Measurements from ENCODE around the gene CHCHD6.

CHCHD6 gene

GRCh38 chr3:127000761-127001160 lies 296.7 kb downstream of the CHCHD6 start:
- no peak for DNase-seq

GRCh38 chr3:127001486-127002194 lies 297.6 kb downstream of the CHCHD6 start:
- DNase-seq = no peak

- DNase-seq = no peak
Observed at GRCh38 chr3:127002195-127003174, 298.4 kb downstream of the CHCHD6 start.

- DNase-seq = no peak
Observed at GRCh38 chr3:127003175-127003555, 299.1 kb downstream of the CHCHD6 start.

- no peak for DNase-seq
Observed at GRCh38 chr3:127003601-127004280, 299.7 kb downstream of the CHCHD6 start.

GRCh38 chr3:127004641-127005397 lies 300.8 kb downstream of the CHCHD6 start:
- no peak for DNase-seq

GRCh38 chr3:127005864-127006500 lies 301.9 kb downstream of the CHCHD6 start:
- DNase-seq = no peak

GRCh38 chr3:127006781-127007436 lies 302.9 kb downstream of the CHCHD6 start:
- no peak for DNase-seq

- no peak for DNase-seq
Observed at GRCh38 chr3:127008236-127008635, 304.2 kb downstream of the CHCHD6 start.

GRCh38 chr3:127009531-127009930 lies 305.5 kb downstream of the CHCHD6 start:
- DNase-seq = no peak

Data from hematopoietic multipotent progenitor cell treated with erythropoietin and hydrocortisone succinate and interleukin-3 and kit ligand, for 4 days (in vitro differentiated cells).